CD4-positive, alpha-beta T cell (primary cell): Measurements from ENCODE around the gene FLCN. TPM values are rescaled to one million over a fixed set of nuclear protein-coding genes. Genes with fewer than 3 reads are reported as not detected.

Experiments
- ATAC-seq: fragments of 200-7000 bp; cut with Tn5 transposase; one replicate; pipeline ENCODE4 v1.10.0; 2022; ENCODE audit warnings: mild to moderate bottlenecking; ENCODE audit not compliant: poor library complexity
- CTCF ChIA-PET: fragments of 350-600 bp; sonication (Branson Sonifier 250); formaldehyde crosslinking; loops from one replicate; lab custom pipeline; 2021; ENCODE audit warnings: antibody characterized with exemption, inconsistent platforms; lab: Charles Lee
- POLR2A ChIA-PET: fragments of 350-600 bp; sonication (Branson Sonifier 250); formaldehyde crosslinking; loops from one replicate; lab custom pipeline; 2021; ENCODE audit warnings: antibody characterized with exemption, inconsistent platforms; lab: Charles Lee
- DNase-seq, 14 experiments: peaks; one replicate each; pipeline ENCODE4 v3.0.0-alpha.2; 2013 to 2020; ENCODE audit warnings: mixed read lengths in 2 of 14
- H3K27ac ChIP-seq, 2 donors: one replicate each; pipeline versions ENCODE4 v1.5.1 to v1.7.0; 2013; ENCODE audit warnings: low read length in 2 of 2, low read depth in 1 of 2, mild to moderate bottlenecking in 1 of 2
- H3K27me3 ChIP-seq, 2 experiments: 1 replicate in 1 of 2; 2 replicates in 1 of 2; pipeline versions ENCODE4 v1.6.1 to v1.7.0; 2013; ENCODE audit warnings: low read length in 2 of 2, control low read depth in 1 of 2, mild to moderate bottlenecking in 1 of 2, moderate library complexity in 1 of 2; ENCODE audit not compliant: insufficient read depth in 2 of 2, control insufficient read depth in 1 of 2
- H3K36me3 ChIP-seq: one replicate; pipeline ENCODE4 v1.6.1; 2013; ENCODE audit warnings: low read length, control low read depth; ENCODE audit not compliant: insufficient read depth
- H3K4me1 ChIP-seq: one replicate; pipeline ENCODE4 v1.6.1; 2013; ENCODE audit warnings: low read length, control low read depth; ENCODE audit not compliant: insufficient read depth
- H3K4me3 ChIP-seq: one replicate; pipeline ENCODE4 v1.5.1; 2013; ENCODE audit warnings: mild to moderate bottlenecking, low read length, moderate library complexity
- H3K9me3 ChIP-seq, 2 experiments: 1 replicate in 1 of 2; 2 replicates in 1 of 2; pipeline versions ENCODE4 v1.6.1 to v1.7.0; 2013; ENCODE audit warnings: low read length in 2 of 2, mild to moderate bottlenecking in 2 of 2, control low read depth in 1 of 2, moderate library complexity in 1 of 2; ENCODE audit not compliant: control insufficient read depth in 1 of 2, insufficient read depth in 1 of 2
- H3K27ac Mint-ChIP-seq: one replicate; pipeline ENCODE4 v1.8.0; 2020; ENCODE audit warnings: mixed read lengths
- H3K27me3 Mint-ChIP-seq: one replicate; pipeline ENCODE4 v1.8.0; 2021; ENCODE audit warnings: mixed read lengths
- H3K36me3 Mint-ChIP-seq: one replicate; pipeline ENCODE4 v1.8.0; 2021; ENCODE audit warnings: low read depth, mixed read lengths
- H3K4me1 Mint-ChIP-seq: one replicate; pipeline ENCODE4 v1.8.0; 2021; ENCODE audit warnings: low read depth, mixed read lengths
- H3K4me3 Mint-ChIP-seq: one replicate; pipeline ENCODE4 v1.8.0; 2020; ENCODE audit warnings: mild to moderate bottlenecking, mixed read lengths
- H3K9me3 Mint-ChIP-seq: one replicate; pipeline ENCODE4 v1.8.0; 2020; ENCODE audit warnings: mixed read lengths
- CTCF ChIP-seq: fragments of 200-600 bp; IDR thresholded peaks from one replicate; pipeline ENCODE4 v1.8.0; 2022; ENCODE audit warnings: antibody characterized with exemption, mild to moderate bottlenecking
- intact Hi-C, 2 experiments: fragments of 100-400 bp; cut with DNase I in 1 of 2; cut with micrococcal nuclease in 1 of 2; formaldehyde crosslinking; loops; one replicate each; pipeline versions ENCODE4 v1.15.1 to v1.9.0; 2023 to 2025; cut with DNase I, micrococcal nuclease
- total RNA-seq, 174 experiments: library from RNA in 2 of 174; stranded (reverse) in 2 of 174; gene quantifications; one replicate each; pipeline ENCODE4 v1.2.3 and lab custom pipeline; 2021 to 2026

The FLCN gene
- total RNA-seq, 2 experiments from 2014 or later = 12.1 to 15.9 TPM

- ATAC-seq (no peak), DNase-seq (no peak)
- Histone ChIP-seq H3K9me3 (peaks cover 0 to 5% of the 10 kb centered on the region in 2 experiments), H3K27ac (no peak overlapping the region), H3K36me3 (peaks cover 24% of the 10 kb centered on the region), H3K4me1 (peaks cover 34% of the 10 kb centered on the region), H3K27me3 (no peaks in the 10 kb centered on the region), H3K4me3 (no peak overlapping the region)
- Mint-ChIP-seq H3K36me3 (peaks cover 40% of the 10 kb centered on the region), H3K4me1 (peaks cover 29% of the 10 kb centered on the region), H3K9me3 (no peaks in the 10 kb centered on the region), H3K4me3 (peak overlapping the region; percentile 58), H3K27me3 (no peaks in the 10 kb centered on the region), H3K27ac (no peak overlapping the region)
- CTCF ChIA-PET = no interaction called here
- no peak for TF ChIP-seq CTCF
- intact Hi-C loops = loop anchor here in 1 of 2 experiments (10.0 kb wide), 1 partner anchor 48 kb away; no protein-coding TSS in a partner anchor
- POLR2A ChIA-PET = no interaction called here
Observed at GRCh38 chr17:17203173-17203730, 33.7 kb downstream of the FLCN start.

- DNase-seq (no peak), ATAC-seq (no peak)
- H3K4me1 Mint-ChIP-seq = peaks cover 34% of the 10 kb centered on the region
- Histone ChIP-seq H3K27ac (no peak overlapping the region), H3K27me3 (no peaks in the 10 kb centered on the region), H3K9me3 (peaks cover 0 to 5% of the 10 kb centered on the region in 2 experiments), H3K4me1 (peaks cover 34% of the 10 kb centered on the region), H3K36me3 (peaks cover 24% of the 10 kb centered on the region), H3K4me3 (no peak overlapping the region)
- intact Hi-C loops = loop anchor here in 1 of 2 experiments (10.0 kb wide), 1 partner anchor 47 kb away; no protein-coding TSS in a partner anchor
- no peak for TF ChIP-seq CTCF
- H3K9me3 Mint-ChIP-seq = no peaks in the 10 kb centered on the region
- CTCF ChIA-PET = no interaction called here
- H3K27me3 Mint-ChIP-seq = no peaks in the 10 kb centered on the region
- H3K4me3 Mint-ChIP-seq = no peak overlapping the region
- POLR2A ChIA-PET = interaction anchor here (1.0 to 1.7 kb wide), 2 partner anchors 19 to 26 kb away, joined by 5 to 6 read pairs; no protein-coding TSS in a partner anchor
- H3K36me3 Mint-ChIP-seq = peaks cover 47% of the 10 kb centered on the region
- H3K27ac Mint-ChIP-seq = no peak overlapping the region
Observed at GRCh38 chr17:17201907-17202306, 35.1 kb downstream of the FLCN start.

GRCh38 chr17:17201271-17201670 lies 35.7 kb downstream of the FLCN start:
- no peaks in the 10 kb centered on the region for H3K9me3 Mint-ChIP-seq
- H3K4me3 Mint-ChIP-seq = no peak overlapping the region
- H3K4me1 Mint-ChIP-seq = peaks cover 37% of the 10 kb centered on the region
- H3K27me3 Mint-ChIP-seq = no peaks in the 10 kb centered on the region
- ChIA-PET CTCF (no interaction called here), POLR2A (interaction anchor here (0.9 to 1.7 kb wide), 3 partner anchors 13 to 25 kb away, joined by 3 to 6 read pairs (median 5); no protein-coding TSS in a partner anchor)
- Histone ChIP-seq H3K27ac (no peak overlapping the region), H3K4me1 (peaks cover 29% of the 10 kb centered on the region), H3K27me3 (no peaks in the 10 kb centered on the region), H3K9me3 (no peaks in the 10 kb centered on the region), H3K36me3 (peaks cover 24% of the 10 kb centered on the region), H3K4me3 (no peak overlapping the region)
- H3K27ac Mint-ChIP-seq = no peak overlapping the region
- peaks cover 47% of the 10 kb centered on the region for H3K36me3 Mint-ChIP-seq
- intact Hi-C loops = loop anchor here in 1 of 2 experiments (10.0 kb wide), 1 partner anchor 46 kb away; no protein-coding TSS in a partner anchor
- DNase-seq = no peak
- ATAC-seq = no peak
- no peak for TF ChIP-seq CTCF
